Trophoblast cell (in vitro differentiated cells and primary cell): ENCODE data around the gene C19orf47.
A peak's percentile ranks its signal among the peaks of the same experiment; 100 is the strongest.
"Not testable (repeated sequence)": the region's sequence is repeated elsewhere in the genome, so short reads cannot be mapped to it uniquely, and the experiment has no call there.

Experiments used
- DNase-seq, 2 donors: peaks; one replicate each; pipeline ENCODE4 v3.0.0-alpha.2; 2016
- H2AFZ ChIP-seq: 2 replicates; pipeline ENCODE4 v1.6.1; 2013; ENCODE audit warnings: low read length, moderate library complexity, mild to moderate bottlenecking; ENCODE audit not compliant: insufficient read depth, poor library complexity
- H2AK5ac ChIP-seq: 2 replicates; pipeline ENCODE4 v1.6.1; 2013; ENCODE audit warnings: mild to moderate bottlenecking, low read length
- H2BK120ac ChIP-seq: 2 replicates; pipeline ENCODE4 v1.6.1; 2013; ENCODE audit warnings: low read length, mild to moderate bottlenecking, moderate library complexity; ENCODE audit not compliant: insufficient read depth, poor library complexity
- H2BK12ac ChIP-seq: 2 replicates; pipeline ENCODE4 v1.6.1; 2013; ENCODE audit warnings: mild to moderate bottlenecking, low read length, moderate library complexity
- H2BK5ac ChIP-seq: 2 replicates; pipeline ENCODE4 v1.6.1; 2013; ENCODE audit warnings: low read length, low read depth, moderate library complexity, mild to moderate bottlenecking; ENCODE audit not compliant: poor library complexity
- H3K14ac ChIP-seq: 2 replicates; pipeline ENCODE4 v1.6.1; 2013; ENCODE audit warnings: mild to moderate bottlenecking, low read length
- H3K18ac ChIP-seq: 2 replicates; pipeline ENCODE4 v1.6.1; 2013; ENCODE audit warnings: mild to moderate bottlenecking, low read length
- H3K23ac ChIP-seq: 2 replicates; pipeline ENCODE4 v1.6.1; 2013; ENCODE audit warnings: low read length
- H3K27ac ChIP-seq: 2 replicates; pipeline ENCODE4 v1.5.1; 2013; ENCODE audit warnings: low read depth, mild to moderate bottlenecking, inconsistent platforms, low read length, moderate library complexity
- H3K27me3 ChIP-seq: 2 replicates; pipeline ENCODE4 v1.6.1; 2013; ENCODE audit warnings: inconsistent platforms, mild to moderate bottlenecking, low read length, moderate library complexity; ENCODE audit not compliant: insufficient read depth
- H3K36me3 ChIP-seq, 2 experiments: 1 replicate in 1 of 2; 2 replicates in 1 of 2; pipeline ENCODE4 v1.6.1; 2013; ENCODE audit warnings: low read length in 2 of 2, mild to moderate bottlenecking in 2 of 2, moderate library complexity in 1 of 2; ENCODE audit not compliant: insufficient read depth in 2 of 2, control insufficient read depth in 1 of 2
- H3K4ac ChIP-seq: 2 replicates; pipeline ENCODE4 v1.6.1; 2013; ENCODE audit warnings: low read depth, mild to moderate bottlenecking, low read length, moderate library complexity
- H3K4me1 ChIP-seq, 2 experiments: 1 replicate in 1 of 2; 2 replicates in 1 of 2; pipeline ENCODE4 v1.6.1; 2013; ENCODE audit warnings: low read length in 2 of 2, mild to moderate bottlenecking in 2 of 2, moderate library complexity in 1 of 2; ENCODE audit not compliant: insufficient read depth in 2 of 2, control insufficient read depth in 1 of 2
- H3K4me2 ChIP-seq: 2 replicates; pipeline ENCODE4 v1.6.1; 2013; ENCODE audit warnings: inconsistent platforms, mild to moderate bottlenecking, low read length, moderate library complexity
- H3K4me3 ChIP-seq: 2 replicates; pipeline ENCODE4 v1.5.1; 2013; ENCODE audit warnings: mild to moderate bottlenecking, low read depth, low read length, inconsistent platforms
- H3K79me1 ChIP-seq: one replicate; pipeline ENCODE4 v1.6.1; 2013; ENCODE audit warnings: low read length
- H3K79me2 ChIP-seq: 2 replicates; pipeline ENCODE4 v1.6.1; 2013; ENCODE audit warnings: low read length, mild to moderate bottlenecking; ENCODE audit not compliant: control insufficient read depth, insufficient read depth, poor library complexity
- H3K9ac ChIP-seq: 2 replicates; pipeline ENCODE4 v1.6.1; 2013; ENCODE audit warnings: mild to moderate bottlenecking, low read length
- H3K9me3 ChIP-seq: 2 replicates; pipeline ENCODE4 v1.6.1; 2013; ENCODE audit warnings: low read depth, mild to moderate bottlenecking, control low read depth, inconsistent platforms, low read length; ENCODE audit not compliant: insufficient read depth
- H4K12ac ChIP-seq: 2 replicates; pipeline ENCODE4 v1.6.1; 2013; ENCODE audit warnings: low read depth, mild to moderate bottlenecking, low read length, moderate library complexity
- H4K8ac ChIP-seq: 2 replicates; pipeline ENCODE4 v1.6.1; 2013; ENCODE audit warnings: low read depth, mild to moderate bottlenecking, low read length, moderate library complexity
- H4K91ac ChIP-seq: one replicate; pipeline ENCODE4 v1.6.1; 2013; ENCODE audit warnings: low read depth, mild to moderate bottlenecking, low read length, moderate library complexity
- WGBS: extraction: QIAGEN DNeasy Blood & Tissue Kit; methylation state at CpG from one replicate; pipeline ENCODE4 v1.1.7; 2013; ENCODE audit warnings: missing lambda C conversion rate; ENCODE audit not compliant: insufficient read length, insufficient coverage; ENCODE audit errors: extremely low coverage; 5-methylcytosine and 5-hydroxymethylcytosine counted together

Gene C19orf47

DNA sequence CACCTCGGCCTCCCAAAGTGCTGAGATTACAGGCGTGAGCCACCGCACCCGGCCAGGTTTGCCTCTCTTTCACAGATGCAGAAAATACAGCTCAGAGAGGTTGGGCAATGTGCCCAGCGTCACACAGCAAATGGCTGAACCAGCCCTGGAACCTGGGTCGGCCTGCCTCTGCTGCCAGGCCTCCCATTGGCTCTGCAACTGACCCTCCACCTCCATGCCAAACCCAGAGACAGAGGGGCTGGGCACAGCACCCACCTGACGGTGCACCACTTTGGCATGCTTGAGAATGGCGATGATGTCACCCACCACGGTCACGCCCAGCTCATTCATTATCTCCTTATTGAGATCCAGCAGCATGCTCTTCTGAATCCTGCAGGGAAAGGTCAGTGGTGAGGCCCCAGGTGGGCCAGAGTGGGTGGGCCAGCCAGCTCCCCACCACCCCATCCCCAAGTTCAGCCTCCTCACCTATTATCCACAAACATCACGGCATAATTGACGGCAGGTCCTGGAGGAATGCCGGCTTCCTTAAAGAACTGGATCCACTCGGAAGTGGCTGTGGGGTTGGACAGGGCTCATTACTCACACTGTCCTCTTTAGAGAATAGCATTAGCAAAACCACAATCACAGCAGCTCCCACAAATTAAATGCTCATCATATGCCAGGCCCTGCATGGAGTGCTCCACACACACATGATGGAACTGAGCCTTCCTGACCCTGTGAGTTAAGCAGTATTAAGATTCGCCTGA lies 12.2 kb downstream of the C19orf47 start:
- Histone ChIP-seq H3K18ac (no peak overlapping the region), H2BK120ac (no peak overlapping the region), H2BK5ac (no peak overlapping the region), H3K4me1 (peaks cover under 1 to 3% of the 10 kb centered on the region in 2 experiments), H3K9me3 (no peaks in the 10 kb centered on the region), H2AFZ (no peak overlapping the region), H4K91ac (no peak overlapping the region), H4K8ac (no peak overlapping the region), H3K23ac (no peak overlapping the region), H3K27me3 (no peaks in the 10 kb centered on the region), H2BK12ac (no peak overlapping the region), H3K36me3 (peaks cover 40 to 42% of the 10 kb centered on the region in 2 experiments), H2AK5ac (no peak overlapping the region), H3K4me3 (peak overlapping the region; percentile 7), H3K79me1 (peaks cover 3% of the 10 kb centered on the region), H3K27ac (no peak overlapping the region), H3K9ac (no peak overlapping the region), H4K12ac (no peak overlapping the region), H3K14ac (no peak overlapping the region), H3K79me2 (peaks cover 2% of the 10 kb centered on the region), H3K4me2 (no peak overlapping the region), H3K4ac (no peak overlapping the region)
- DNase-seq = no peak
- WGBS = no CpG with 5 or more reads among the region's 15 CpGs

- Histone ChIP-seq H2BK12ac (no peak overlapping the region), H3K27ac (no peak overlapping the region), H4K8ac (no peak overlapping the region), H3K27me3 (no peaks in the 10 kb centered on the region), H3K9ac (no peak overlapping the region), H2BK120ac (no peak overlapping the region), H3K18ac (no peak overlapping the region), H3K36me3 (peaks cover 42 to 43% of the 10 kb centered on the region in 2 experiments), H3K4me2 (no peak overlapping the region), H4K12ac (no peak overlapping the region), H2BK5ac (no peak overlapping the region), H2AK5ac (no peak overlapping the region), H3K4me3 (no peak overlapping the region), H3K23ac (no peak overlapping the region), H3K79me1 (peaks cover 9% of the 10 kb centered on the region), H3K79me2 (peaks cover 2% of the 10 kb centered on the region), H3K4me1 (peaks cover 8 to 10% of the 10 kb centered on the region in 2 experiments), H4K91ac (no peak overlapping the region), H3K14ac (no peak overlapping the region), H3K4ac (no peak overlapping the region), H3K9me3 (no peaks in the 10 kb centered on the region), H2AFZ (no peak overlapping the region)
- DNase-seq = no peak
Measured at GRCh38 chr19:40335101-40335500, 13.1 kb downstream of the C19orf47 start.

DNA sequence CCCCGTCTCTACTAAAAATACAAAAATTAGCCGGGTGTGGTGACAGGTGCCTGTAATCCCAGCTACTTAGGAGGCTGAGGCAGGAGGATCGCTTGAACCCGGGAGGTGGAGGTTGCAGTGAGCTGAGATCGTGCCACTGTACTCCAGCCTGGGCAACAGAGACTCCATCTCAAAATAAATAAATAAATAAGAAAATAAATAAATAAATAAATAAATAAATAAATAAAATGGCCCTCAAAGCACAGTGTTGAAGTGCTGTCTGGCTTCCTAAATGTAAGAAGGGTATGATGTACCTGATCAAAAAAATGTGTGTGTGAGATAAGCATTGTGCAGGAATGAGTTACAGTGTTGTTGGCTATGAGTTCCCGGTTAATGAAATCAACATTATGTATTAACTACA lies 15.1 kb downstream of the C19orf47 start:
- H4K91ac ChIP-seq, H2AFZ ChIP-seq, H3K9me3 ChIP-seq, H3K79me2 ChIP-seq, H3K4ac ChIP-seq, H3K27me3 ChIP-seq, H4K12ac ChIP-seq, H2AK5ac ChIP-seq, H4K8ac ChIP-seq, H2BK120ac ChIP-seq, H3K23ac ChIP-seq, H3K9ac ChIP-seq, DNase-seq, H3K14ac ChIP-seq, H3K18ac ChIP-seq, H3K27ac ChIP-seq, H2BK12ac ChIP-seq, H3K4me3 ChIP-seq, H3K4me2 ChIP-seq, H2BK5ac ChIP-seq: not testable (repeated sequence)
- Histone ChIP-seq H3K79me1 (peaks cover 16% of the 10 kb centered on the region), H3K36me3 (peaks cover 50% of the 10 kb centered on the region in 2 experiments), H3K4me1 (peaks cover 8 to 11% of the 10 kb centered on the region in 2 experiments)
- no CpG with 5 or more reads among the region's 6 CpGs for WGBS

- H2AFZ ChIP-seq = no peak overlapping the region
- no peak overlapping the region for H2BK5ac ChIP-seq
- H4K8ac ChIP-seq = no peak overlapping the region
- H3K18ac ChIP-seq = no peak overlapping the region
- H3K27ac ChIP-seq = no peak overlapping the region
- no peak overlapping the region for H2BK120ac ChIP-seq
- H3K23ac ChIP-seq = no peak overlapping the region
- WGBS = no CpG with 5 or more reads among the region's 6 CpGs
- H3K14ac ChIP-seq = no peak overlapping the region
- peaks cover 16% of the 10 kb centered on the region for H3K79me1 ChIP-seq
- no peak overlapping the region for H3K4ac ChIP-seq
- no peak overlapping the region for H4K12ac ChIP-seq
- no peak overlapping the region for H2AK5ac ChIP-seq
- no peak for DNase-seq
- no peak overlapping the region for H2BK12ac ChIP-seq
- H3K4me2 ChIP-seq = no peak overlapping the region
- H3K4me1 ChIP-seq = peaks cover 8 to 11% of the 10 kb centered on the region in 2 experiments
- H3K27me3 ChIP-seq = no peaks in the 10 kb centered on the region
- H3K79me2 ChIP-seq = peaks cover 2% of the 10 kb centered on the region
- H3K9ac ChIP-seq = no peak overlapping the region
- H3K36me3 ChIP-seq = peaks cover 52 to 54% of the 10 kb centered on the region in 2 experiments
- H3K9me3 ChIP-seq = no peaks in the 10 kb centered on the region
- no peak overlapping the region for H3K4me3 ChIP-seq
- H4K91ac ChIP-seq = no peak overlapping the region
Measured at GRCh38 chr19:40332669-40333068, 15.5 kb downstream of the C19orf47 start.
